Suprapubic skin (tissue), 3 donors: Measurements from ENCODE around the gene AACS.

Experiments used
- CTCF ChIP-seq, 2 donors: fragments of 200-600 bp in 1 of 2; fragments of 450-650 bp in 1 of 2; sonication (generic) in 1 of 2; IDR thresholded peaks; one replicate each; pipeline ENCODE4 v1.5.1; 2016 to 2019; ENCODE audit warnings: antibody characterized with exemption in 2 of 2, mild to moderate bottlenecking in 1 of 2, moderate library complexity in 1 of 2
- POLR2A ChIP-seq, 2 donors: fragments of 450-650 bp; IDR thresholded peaks; one replicate each; pipeline ENCODE4 v1.6.1; 2017; ENCODE audit warnings: antibody characterized with exemption in 2 of 2, mild to moderate bottlenecking in 2 of 2, moderate library complexity in 2 of 2

GRCh38 chr12:125068391-125068790 lies 3.2 kb downstream of the AACS start:
- TF ChIP-seq CTCF (IDR thresholded peaks at IDR 0.05) (no peak), POLR2A (IDR thresholded peaks at IDR 0.05) (no peak)
